HL-60 (cell line): Measurements from ENCODE around the gene SYT12.

ENCODE experiments used
- GABPA ChIP-seq: IDR thresholded peaks from 2 replicates; pipeline ENCODE4 v1.6.1; 2012; ENCODE audit warnings: low read depth
- POLR2AphosphoS5 ChIP-seq: IDR thresholded peaks from 2 replicates; pipeline ENCODE4 v1.6.1; 2012; ENCODE audit warnings: low read depth
- TF ChIP-seq, protein P1 (sequence below): IDR thresholded peaks from one replicate; pipeline ENCODE4 v1.5.1; 2011; ENCODE audit warnings: low read length, control low read depth, inconsistent platforms; ENCODE audit not compliant: insufficient read depth

DNA sequence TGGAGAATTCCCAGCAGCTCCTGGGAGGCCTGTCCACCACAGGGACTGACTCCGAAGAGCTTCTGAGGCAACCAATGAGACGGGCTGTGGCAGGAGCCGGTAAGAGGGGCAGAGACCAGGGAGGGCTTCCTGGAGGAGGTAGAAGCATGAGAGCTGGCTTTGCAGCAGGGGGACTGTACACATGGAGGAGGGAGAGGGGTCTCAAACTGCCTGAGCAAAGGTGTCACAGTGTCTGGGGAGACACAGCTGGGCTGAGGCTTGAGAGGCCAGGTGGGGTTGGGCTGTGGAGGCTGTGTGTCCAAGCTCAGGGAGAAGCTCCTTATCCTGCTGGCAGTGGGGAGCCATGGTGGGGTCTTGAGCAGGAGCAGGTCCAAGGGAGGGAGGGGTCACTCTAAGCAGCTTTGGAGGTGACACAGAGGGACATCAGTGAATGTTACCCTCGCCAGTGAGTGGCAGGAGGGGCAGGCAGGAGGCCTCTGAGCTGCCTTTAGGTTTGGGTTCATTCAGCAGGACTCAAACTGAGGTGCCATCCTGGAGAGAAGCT, 29.1 kb downstream of the SYT12 start:
- TF ChIP-seq, protein P1, sequence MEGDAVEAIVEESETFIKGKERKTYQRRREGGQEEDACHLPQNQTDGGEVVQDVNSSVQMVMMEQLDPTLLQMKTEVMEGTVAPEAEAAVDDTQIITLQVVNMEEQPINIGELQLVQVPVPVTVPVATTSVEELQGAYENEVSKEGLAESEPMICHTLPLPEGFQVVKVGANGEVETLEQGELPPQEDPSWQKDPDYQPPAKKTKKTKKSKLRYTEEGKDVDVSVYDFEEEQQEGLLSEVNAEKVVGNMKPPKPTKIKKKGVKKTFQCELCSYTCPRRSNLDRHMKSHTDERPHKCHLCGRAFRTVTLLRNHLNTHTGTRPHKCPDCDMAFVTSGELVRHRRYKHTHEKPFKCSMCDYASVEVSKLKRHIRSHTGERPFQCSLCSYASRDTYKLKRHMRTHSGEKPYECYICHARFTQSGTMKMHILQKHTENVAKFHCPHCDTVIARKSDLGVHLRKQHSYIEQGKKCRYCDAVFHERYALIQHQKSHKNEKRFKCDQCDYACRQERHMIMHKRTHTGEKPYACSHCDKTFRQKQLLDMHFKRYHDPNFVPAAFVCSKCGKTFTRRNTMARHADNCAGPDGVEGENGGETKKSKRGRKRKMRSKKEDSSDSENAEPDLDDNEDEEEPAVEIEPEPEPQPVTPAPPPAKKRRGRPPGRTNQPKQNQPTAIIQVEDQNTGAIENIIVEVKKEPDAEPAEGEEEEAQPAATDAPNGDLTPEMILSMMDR: no peak
- TF ChIP-seq POLR2AphosphoS5: no peak
- TF ChIP-seq GABPA: no peak
